Stimulated activated CD8-positive, alpha-beta memory T cell treated with anti-CD3 and anti-CD28 coated beads, Interleukin-15, amount 100 ng/mL, for 1 hour (primary cell): ENCODE data around the gene DNAJC21.
A peak's percentile ranks its signal among the peaks of the same experiment; 100 is the strongest.
"Not testable (repeated sequence)": the region's sequence is repeated elsewhere in the genome, so short reads cannot be mapped to it uniquely, and the experiment has no call there.

ENCODE experiments used
- DNase-seq: peaks from one replicate; pipeline ENCODE4 v3.0.0-alpha.2; 2020; ENCODE audit warnings: low read depth

DNAJC21 gene

GRCh38 chr5:34923694-34924461 lies 5.5 kb upstream of the DNAJC21 start:
- DNase-seq = no peak

- no peak for DNase-seq
Observed at GRCh38 chr5:34924462-34924765, 4.9 kb upstream of the DNAJC21 start.

- no peak for DNase-seq
Observed at GRCh38 chr5:34926318-34926888, 3.0 kb upstream of the DNAJC21 start.

- no peak for DNase-seq
Observed at GRCh38 chr5:34927785-34928184, 1.6 kb upstream of the DNAJC21 start.

GRCh38 chr5:34928267-34928666 lies 1.1 kb upstream of the DNAJC21 start:
- DNase-seq = no peak

GRCh38 chr5:34929720-34930461 lies 532 bp downstream of the DNAJC21 start:
- DNase-seq = peak; percentile 50

GRCh38 chr5:34930462-34930844 lies 1.1 kb downstream of the DNAJC21 start:
- no peak for DNase-seq

GRCh38 chr5:34930870-34931269 lies 1.5 kb downstream of the DNAJC21 start:
- DNase-seq = no peak

GRCh38 chr5:34932947-34933346 lies 3.6 kb downstream of the DNAJC21 start:
- no peak for DNase-seq

GRCh38 chr5:34941936-34942335 lies 12.6 kb downstream of the DNAJC21 start:
- DNase-seq = no peak

GRCh38 chr5:34944044-34944443 lies 14.7 kb downstream of the DNAJC21 start:
- DNase-seq = no peak

- DNase-seq = no peak
Observed at GRCh38 chr5:34944460-34945047, 15.2 kb downstream of the DNAJC21 start.

GRCh38 chr5:34957321-34957720 lies 28.0 kb downstream of the DNAJC21 start:
- DNase-seq = no peak

GRCh38 chr5:34957857-34958690 lies 28.7 kb downstream of the DNAJC21 start:
- DNase-seq = no peak

- no peak for DNase-seq
Observed at GRCh38 chr5:34959323-34959722, 30.0 kb downstream of the DNAJC21 start.

- no peak for DNase-seq
Observed at GRCh38 chr5:34967540-34967939, 38.2 kb downstream of the DNAJC21 start.

GRCh38 chr5:34968258-34968657 lies 38.9 kb downstream of the DNAJC21 start:
- DNase-seq = no peak

GRCh38 chr5:34970552-34970951 lies 41.2 kb downstream of the DNAJC21 start:
- no peak for DNase-seq

- DNase-seq = not testable (repeated sequence)
Observed at GRCh38 chr5:34971655-34972054, 42.3 kb downstream of the DNAJC21 start.

- no peak for DNase-seq
Observed at GRCh38 chr5:34976347-34976746, 47.0 kb downstream of the DNAJC21 start.

- DNase-seq = no peak
Observed at GRCh38 chr5:34977934-34978613, 48.7 kb downstream of the DNAJC21 start.

- no peak for DNase-seq
Observed at GRCh38 chr5:34978681-34979080, 49.3 kb downstream of the DNAJC21 start.
